GM19438 (cell line): Measurements from ENCODE around the gene ZNF132.
A peak's percentile ranks its signal among the peaks of the same experiment; 100 is the strongest.
"Not testable (repeated sequence)": the region's sequence is repeated elsewhere in the genome, so short reads cannot be mapped to it uniquely, and the experiment has no call there.

Source experiments
- ATAC-seq: cut with Tn5 transposase; IDR thresholded peaks from one replicate; pipeline ENCODE4 v1.9.1; 2021; ENCODE audit warnings: low read depth; ENCODE audit not compliant: unreplicated experiment

Gene ZNF132

GRCh38 chr19:58408152-58409009 is 31.6 kb downstream of the ZNF132 start, which contains the start of gene ZNF584:
Gene ZNF584, plus strand, starts transcription at chr19:58408649. Its CDS starts 499 bp downstream, at chr19:58409148.
- ATAC-seq: peak; percentile 94

GRCh38 chr19:58407658-58408151 is 32.2 kb downstream of the ZNF132 start:
- ATAC-seq: no peak

DNA sequence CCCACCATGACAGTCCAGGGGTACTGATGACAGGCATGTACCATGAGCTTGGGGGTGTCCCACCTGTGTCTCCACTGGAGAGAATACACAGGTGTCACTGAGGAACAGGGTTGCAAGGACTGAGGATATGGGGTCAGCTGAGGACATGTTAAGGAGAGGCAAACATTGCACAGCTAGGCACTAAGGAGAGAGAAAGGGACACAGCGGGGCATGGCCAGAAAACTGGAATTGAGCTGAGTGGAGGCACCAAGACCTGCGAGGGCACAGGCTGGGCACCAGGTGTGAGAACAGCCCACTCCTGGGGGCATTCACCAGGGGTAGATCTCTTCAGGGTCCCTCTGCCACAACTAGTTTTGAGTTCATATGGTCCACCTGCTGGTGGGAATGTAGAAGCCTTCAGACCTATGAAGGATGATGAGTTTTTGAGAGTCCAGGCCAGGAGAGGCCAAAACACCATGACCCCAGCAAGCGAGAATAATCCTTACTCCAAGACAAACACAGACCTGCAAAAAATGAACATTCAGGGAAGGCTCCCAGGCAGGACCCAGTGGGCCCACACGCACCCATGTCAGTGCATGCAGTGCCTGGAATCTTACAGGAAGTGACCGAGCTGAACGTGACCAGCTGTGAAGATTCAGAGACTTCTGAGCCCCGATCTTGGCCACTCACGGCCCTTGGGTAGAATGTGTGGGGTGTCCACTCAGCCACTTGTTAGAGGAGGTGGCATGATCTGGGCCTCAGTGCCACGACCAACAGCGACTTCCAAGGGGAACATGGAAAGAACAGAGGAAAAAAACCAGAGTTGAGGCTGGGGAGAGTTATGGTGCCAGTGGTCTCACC is 32.9 kb downstream of the ZNF132 start:
- no peak for ATAC-seq

DNA sequence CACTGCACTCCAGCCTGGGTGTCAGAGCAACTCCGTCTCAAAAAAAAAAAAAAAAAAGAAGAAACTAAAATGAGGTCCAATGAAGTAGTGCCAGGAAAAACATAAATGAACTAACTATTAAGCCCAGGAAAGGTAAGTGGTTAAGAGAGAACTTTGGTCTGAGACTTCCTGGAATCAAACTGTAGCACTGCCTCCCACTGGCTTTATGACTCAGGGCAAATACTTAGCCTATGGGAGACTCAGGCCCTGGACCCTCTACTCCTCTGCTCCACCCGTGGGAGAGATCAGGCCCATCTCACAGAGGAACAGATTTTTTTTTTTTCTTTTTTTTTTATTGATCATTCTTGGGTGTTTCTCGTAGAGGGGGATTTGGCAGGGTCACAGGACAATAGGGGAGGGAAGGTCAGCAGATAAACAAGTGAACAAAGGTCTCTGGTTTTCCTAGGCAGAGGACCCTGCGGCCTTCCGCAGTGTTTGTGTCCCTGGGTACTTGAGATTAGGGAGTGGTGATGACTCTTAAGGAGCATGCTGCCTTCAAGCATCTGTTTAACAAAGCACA is 36.0 kb downstream of the ZNF132 start:
- ATAC-seq: not testable (repeated sequence)

- ATAC-seq: no peak
These were observed 38.0 kb downstream of the ZNF132 start for GRCh38 chr19:58401840-58402421.

DNA sequence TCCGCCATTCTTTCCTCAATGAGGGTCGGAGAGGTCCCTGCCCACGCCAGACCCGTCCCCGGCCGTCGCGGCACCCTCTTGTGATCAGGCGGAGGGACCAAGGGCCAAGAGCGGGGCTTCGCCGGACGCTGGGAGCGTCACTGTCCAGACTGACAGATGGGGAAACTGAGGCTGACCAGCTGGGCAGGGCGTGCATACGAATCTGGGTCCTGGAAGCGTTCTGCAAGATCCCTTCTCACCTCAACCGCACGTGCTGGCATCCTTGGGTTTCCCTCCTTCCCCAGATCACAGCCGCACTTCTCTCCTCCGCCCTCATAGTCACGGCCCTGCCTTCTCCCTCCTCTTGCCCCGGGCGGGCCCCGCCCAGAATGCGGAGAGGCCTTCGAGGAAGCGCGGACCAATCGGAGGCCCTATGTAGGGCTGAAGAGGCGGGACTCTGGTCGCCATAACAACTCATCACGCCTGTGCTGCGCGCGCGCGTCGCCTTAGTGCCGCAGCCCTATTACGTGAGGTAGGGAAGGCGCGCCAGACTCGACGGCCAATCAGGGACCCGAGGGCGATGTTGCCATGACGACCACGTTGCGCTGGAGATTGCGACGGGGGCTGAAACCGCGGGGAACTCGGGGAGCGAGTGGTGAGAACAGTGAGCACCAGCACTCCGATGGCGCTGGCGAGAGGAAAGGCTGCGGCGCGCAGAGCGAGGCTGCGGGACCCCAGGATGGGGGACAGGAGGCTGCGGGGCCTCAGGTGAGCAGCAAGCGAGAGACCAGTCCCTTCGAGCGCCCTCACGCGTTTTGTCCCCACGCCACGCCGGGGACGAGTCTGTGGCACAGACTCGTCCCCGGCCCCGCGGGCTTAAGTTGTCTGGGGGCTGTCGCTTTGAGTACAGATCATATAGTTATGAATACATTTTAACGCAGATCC is 38.8 kb downstream of the ZNF132 start:
- ATAC-seq: peak; percentile 98

- ATAC-seq: no peak
These were observed 39.5 kb downstream of the ZNF132 start for GRCh38 chr19:58400316-58400915.

GRCh38 chr19:58399903-58400302 is 40.0 kb downstream of the ZNF132 start:
- no peak for ATAC-seq

GRCh38 chr19:58398545-58398944 is 41.4 kb downstream of the ZNF132 start:
- ATAC-seq: no peak

GRCh38 chr19:58398087-58398486 is 41.9 kb downstream of the ZNF132 start:
- no peak for ATAC-seq

GRCh38 chr19:58397533-58398037 is 42.4 kb downstream of the ZNF132 start:
- ATAC-seq: no peak

- ATAC-seq: no peak
These were observed 43.0 kb downstream of the ZNF132 start for GRCh38 chr19:58396691-58397532.

- ATAC-seq: no peak
These were observed 43.9 kb downstream of the ZNF132 start for GRCh38 chr19:58395979-58396627.

DNA sequence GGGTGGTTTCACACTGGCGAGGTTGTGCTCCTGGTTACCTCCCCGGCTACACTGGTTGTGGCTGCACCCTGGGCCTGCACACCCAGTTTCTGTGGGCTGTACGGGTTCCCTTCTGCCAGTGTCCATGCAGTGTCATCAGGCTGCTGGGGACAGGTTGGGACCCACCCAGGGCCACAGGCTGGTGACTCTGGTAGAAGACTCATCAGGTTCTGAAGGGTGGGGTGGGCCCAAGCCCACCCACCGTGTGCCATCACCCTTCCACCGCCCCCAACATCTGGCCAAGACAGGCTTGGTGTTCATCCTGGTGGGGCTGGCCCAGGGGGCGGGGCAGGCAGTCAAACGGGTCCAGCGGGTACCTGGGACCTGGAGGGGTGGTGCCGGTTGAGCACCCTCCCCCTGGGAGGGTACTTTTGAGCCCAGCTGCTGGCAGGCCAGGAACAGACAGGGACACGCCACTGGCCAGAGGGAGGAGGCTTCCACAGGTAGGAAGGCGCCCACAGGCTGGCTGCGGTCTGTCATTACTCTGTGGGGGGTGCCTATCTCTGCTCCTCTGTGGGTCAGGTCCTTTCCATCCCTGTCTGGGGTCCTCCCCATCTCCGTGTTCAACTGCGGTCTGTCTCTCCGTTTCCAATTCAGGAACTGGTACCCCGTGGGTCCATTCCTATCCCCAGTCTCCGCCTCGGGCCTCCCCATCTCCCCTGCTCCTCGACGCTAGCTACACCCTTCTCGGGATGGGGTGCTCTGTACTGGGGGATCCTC is 44.6 kb downstream of the ZNF132 start, which contains the start of gene RNF225:
RNF225 (plus strand) TSS at position 437 of the 759 bp plus-strand sequence. CDS start 434 bp downstream, outside the sequence.
- ATAC-seq: no peak

DNA sequence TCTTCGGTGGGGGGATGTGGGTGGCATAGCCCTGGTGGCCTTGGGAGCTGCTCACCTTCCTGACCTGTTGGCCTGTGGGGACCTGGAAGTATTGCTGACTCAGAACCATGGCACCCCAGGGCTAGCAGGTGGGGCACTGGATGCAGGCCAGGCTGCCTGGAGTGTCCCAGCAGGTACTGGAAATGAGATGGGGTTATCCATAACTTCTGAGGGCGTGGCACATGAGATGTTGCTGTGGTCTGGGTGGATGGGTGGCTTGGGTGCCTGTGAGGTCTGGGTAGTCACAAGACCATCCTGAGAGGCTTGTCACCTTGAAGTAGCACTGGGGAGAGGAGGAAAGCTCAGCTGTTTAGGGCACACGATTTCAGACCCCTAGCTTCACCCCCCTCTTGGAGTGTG is 45.1 kb downstream of the ZNF132 start:
- ATAC-seq: no peak

- ATAC-seq: no peak
These were observed 46.3 kb downstream of the ZNF132 start for GRCh38 chr19:58393725-58394033.
